A549 (cell line): ENCODE results near the gene KCNK2. TPM values are rescaled to one million over a fixed set of nuclear protein-coding genes. Genes with fewer than 3 reads are reported as not detected.

Source experiments
- ATAC-seq, 2 experiments: fragments of 200-7000 bp in 1 of 2; fragments of >200 bp in 1 of 2; cut with Nextera tagmentation in 1 of 2; cut with Tn5 transposase in 1 of 2; 3 replicates each; pipeline versions ENCODE4 v1.8.0 to v1.9.1; 2018 to 2020; ENCODE audit warnings: mild to moderate bottlenecking in 1 of 2, moderate library complexity in 1 of 2
- CTCF ChIA-PET: fragments of 300-600 bp; sonication (Branson Sonifier 250); formaldehyde crosslinking; extraction: SDS; loops from one replicate; lab custom pipeline; 2021; ENCODE audit warnings: antibody characterized with exemption, inconsistent platforms; lab: Yijun Ruan, JAX
- POLR2A ChIA-PET: fragments of 350-600 bp; formaldehyde crosslinking; extraction: SDS; loops from one replicate; lab custom pipeline; 2021; ENCODE audit warnings: antibody characterized with exemption, inconsistent platforms; lab: Yijun Ruan, JAX
- DNase-seq, 2 experiments: peaks; one replicate each; pipeline versions ENCODE4 v3.0.0 to v3.0.0-alpha.2; 2011 to 2016; ENCODE audit warnings: low read depth in 1 of 2, low spot score in 1 of 2
- FAIRE-seq: peaks from 2 replicates; lab custom pipeline; 2011; peaks lifted over from hg19 to GRCh38; lab: Jason Lieb, UNC
- H3K27ac ChIP-seq, 2 experiments: fragments of >200 bp; sonication (Bioruptor Twin); formaldehyde crosslinking; 3 replicates each; pipeline ENCODE4 v1.5.1; 2016 to 2017
- H3K4me1 ChIP-seq: fragments of >200 bp; sonication (Bioruptor Twin); formaldehyde crosslinking; 3 replicates; pipeline ENCODE4 v1.6.1; 2016
- H3K4me2 ChIP-seq: fragments of >200 bp; sonication (Bioruptor Twin); formaldehyde crosslinking; 3 replicates; pipeline ENCODE4 v1.6.1; 2016
- H3K4me3 ChIP-seq: fragments of >200 bp; sonication (Bioruptor Twin); formaldehyde crosslinking; 3 replicates; pipeline ENCODE4 v1.5.1; 2016
- H3K9me3 ChIP-seq: fragments of >200 bp; sonication (Bioruptor Twin); formaldehyde crosslinking; 3 replicates; pipeline ENCODE4 v1.6.1; 2016
- CBX2 ChIP-seq: fragments of 200-600 bp; sonication (generic); IDR thresholded peaks from 2 replicates; pipeline ENCODE4 v1.6.1; 2016; ENCODE audit warnings: low read depth, mild to moderate bottlenecking, borderline replicate concordance
- CBX8 ChIP-seq: fragments of 200-600 bp; sonication (generic); IDR thresholded peaks from 2 replicates; pipeline ENCODE4 v1.6.1; 2016
- CHD4 ChIP-seq: fragments of 200-600 bp; sonication (generic); IDR thresholded peaks from 2 replicates; pipeline ENCODE4 v1.6.1; 2016; ENCODE audit warnings: antibody characterized with exemption, mild to moderate bottlenecking, borderline replicate concordance
- CTCF ChIP-seq: fragments of >200 bp; sonication (Bioruptor Twin); formaldehyde crosslinking; IDR thresholded peaks from 3 replicates; pipeline ENCODE4 v1.5.1; 2016
- EHF ChIP-seq: fragments of 250-450 bp; sonication (Bioruptor Pico); IDR thresholded peaks from 2 replicates; pipeline ENCODE4 v1.5.0; 2020; ENCODE audit warnings: mild to moderate bottlenecking
- ESRRA ChIP-seq: fragments of 150-350 bp; IDR thresholded peaks from 2 replicates; pipeline ENCODE4 v1.6.1; 2014; ENCODE audit warnings: mild to moderate bottlenecking, low read length, borderline replicate concordance
- GATA3 ChIP-seq: IDR thresholded peaks from 2 replicates; pipeline ENCODE4 v1.6.1; 2012; ENCODE audit warnings: borderline replicate concordance
- HEYL ChIP-seq: fragments of 250-450 bp; sonication (Bioruptor Pico); IDR thresholded peaks from 2 replicates; pipeline ENCODE4 v1.8.0; 2021; ENCODE audit warnings: mild to moderate bottlenecking, moderate library complexity
- HMGXB4 ChIP-seq: fragments of 250-450 bp; sonication (Bioruptor Pico); IDR thresholded peaks from 2 replicates; pipeline ENCODE4 v1.5.0; 2021; ENCODE audit warnings: mild to moderate bottlenecking, moderate library complexity, borderline replicate concordance
- HOXA7 ChIP-seq: fragments of 250-450 bp; sonication (Bioruptor Pico); IDR thresholded peaks from 2 replicates; pipeline ENCODE4 v1.5.0; 2020; ENCODE audit warnings: mild to moderate bottlenecking, moderate library complexity
- HOXB13 ChIP-seq: fragments of 250-450 bp; sonication (Bioruptor Pico); IDR thresholded peaks from 2 replicates; pipeline ENCODE4 v1.5.0; 2020; ENCODE audit warnings: low read depth, mild to moderate bottlenecking, moderate library complexity
- HOXB5 ChIP-seq: fragments of 250-450 bp; sonication (Bioruptor Pico); IDR thresholded peaks from 2 replicates; pipeline ENCODE4 v1.5.0; 2020; ENCODE audit warnings: mild to moderate bottlenecking, moderate library complexity
- MYC ChIP-seq: IDR thresholded peaks from 2 replicates; pipeline ENCODE4 v1.6.1; 2012; ENCODE audit warnings: mild to moderate bottlenecking, inconsistent platforms, low read length, improper control_type of control experiment, borderline replicate concordance
- NR3C1 ChIP-seq: fragments of >200 bp; sonication (Bioruptor Twin); formaldehyde crosslinking; IDR thresholded peaks from 3 replicates; pipeline ENCODE4 v1.6.1; 2017
- POLR2A ChIP-seq: IDR thresholded peaks from 2 replicates; pipeline ENCODE4 v1.6.1; 2012; ENCODE audit warnings: mild to moderate bottlenecking, low read length
- REST ChIP-seq: fragments of 200-600 bp; sonication (generic); IDR thresholded peaks from 2 replicates; pipeline ENCODE4 v1.6.1; 2016; ENCODE audit warnings: antibody characterized with exemption, mild to moderate bottlenecking, moderate library complexity
- RFX5 ChIP-seq: fragments of 450-650 bp; IDR thresholded peaks from 2 replicates; pipeline ENCODE4 v1.7.1; 2014; ENCODE audit warnings: antibody characterized with exemption, mild to moderate bottlenecking, moderate library complexity
- SREBF2 ChIP-seq: fragments of 450-650 bp; IDR thresholded peaks from 2 replicates; pipeline ENCODE4 v1.6.1; 2014; ENCODE audit warnings: mild to moderate bottlenecking, moderate library complexity
- USF2 ChIP-seq: fragments of 450-650 bp; IDR thresholded peaks from 2 replicates; pipeline ENCODE4 v1.6.1; 2014; ENCODE audit warnings: antibody characterized with exemption
- ZC3H11A ChIP-seq: fragments of 450-650 bp; IDR thresholded peaks from 2 replicates; pipeline ENCODE4 v1.6.1; 2014; ENCODE audit warnings: antibody characterized with exemption, mild to moderate bottlenecking
- ZNF302 ChIP-seq: fragments of 250-450 bp; sonication (Bioruptor Pico); IDR thresholded peaks from 2 replicates; pipeline ENCODE4 v1.9.0; 2021; ENCODE audit warnings: inconsistent platforms, mild to moderate bottlenecking, moderate library complexity
- ZSCAN20 ChIP-seq: fragments of 250-450 bp; sonication (Bioruptor Pico); IDR thresholded peaks from 2 replicates; pipeline ENCODE4 v1.8.0; 2022; ENCODE audit warnings: mild to moderate bottlenecking, moderate library complexity
- WGBS: methylation state at CpG from one replicate; pipeline ENCODE4 v1.1.6; 2017; ENCODE audit errors: missing lambda C conversion rate; 5-methylcytosine and 5-hydroxymethylcytosine counted together
- polyA plus RNA-seq, 4 experiments: library from polyadenylated mRNA; depleted of rRNA in 3 of 4; stranded (reverse); fragments of >200 nt; fragmentation: RNase III in 1 of 4; extraction: RNeasy Plus Mini Kit Qiagen cat#74134 plus additional on column Dnase treatment in 1 of 4; gene quantifications; 2 replicates in 3 of 4; 3 replicates in 1 of 4; pipeline ENCODE4 v1.2.3, GENCODE V29; 2011 to 2017

Gene KCNK2
- polyA plus RNA-seq, 2 of the 4 experiments (the other 2 are of a cell fraction), result 0.04 TPM; not detected in 1

- WGBS, result 9% methylated on average over 1 of the region's 1 CpG
- TF ChIP-seq CBX8 (no peak), POLR2A (no peak), RFX5 (no peak), ZSCAN20 (CRISPR knock-in tag) (no peak), EHF (no peak), NR3C1 (no peak), GATA3 (no peak), ZNF302 (CRISPR knock-in tag) (no peak), ESRRA (no peak), MYC (no peak), HOXA7 (CRISPR knock-in tag) (no peak), HOXB13 (CRISPR knock-in tag) (no peak)
- POLR2A ChIA-PET, result no interaction called here
- ATAC-seq (no peak), FAIRE-seq (no peak), DNase-seq (no peak)
- Histone ChIP-seq H3K4me2 (no peak overlapping the region), H3K27ac (no peak overlapping the region), H3K9me3 (no peaks in the 10 kb centered on the region), H3K4me1 (peaks cover 14% of the 10 kb centered on the region), H3K4me3 (no peak overlapping the region)
- CTCF ChIA-PET, result no interaction called here
Measured at GRCh38 chr1:215118081-215118480, 35.5 kb downstream of the KCNK2 start.

GRCh38 chr1:215119056-215119455, 36.5 kb downstream of the KCNK2 start:
- TF ChIP-seq CTCF, result no peak
- TF ChIP-seq REST, result no peak
- no peak for TF ChIP-seq CBX2
- TF ChIP-seq SREBF2, result no peak
- no peak for TF ChIP-seq GATA3
- no peak for TF ChIP-seq USF2
- no peak for TF ChIP-seq HEYL (CRISPR knock-in tag)
- no peak for TF ChIP-seq ZC3H11A
- TF ChIP-seq HOXB5 (CRISPR knock-in tag), result no peak
- no peak for TF ChIP-seq CHD4
- no peak for TF ChIP-seq HMGXB4
- Histone ChIP-seq H3K4me3 (no peak overlapping the region), H3K9me3 (no peaks in the 10 kb centered on the region), H3K27ac (no peak overlapping the region), H3K4me1 (peaks cover 8% of the 10 kb centered on the region), H3K4me2 (no peak overlapping the region)
- POLR2A ChIA-PET, result no interaction called here
- ATAC-seq (no peak), FAIRE-seq (no peak), DNase-seq (no peak)
- CTCF ChIA-PET, result interaction anchor here (0.5 kb wide), 1 partner anchor 194 kb away, joined by 3 read pairs; no protein-coding TSS in a partner anchor
